NCI-H2107 treated with DMSO at 0.1 percent for 48 hours (cell line): Measurements from ENCODE around the gene PTPRN2.

Experiments used
- DNase-seq: peaks from one replicate; lab custom pipeline; 2025; ENCODE audit not compliant: unreplicated experiment; lab: John Stamatoyannopoulos, UW

PTPRN2 gene

DNA sequence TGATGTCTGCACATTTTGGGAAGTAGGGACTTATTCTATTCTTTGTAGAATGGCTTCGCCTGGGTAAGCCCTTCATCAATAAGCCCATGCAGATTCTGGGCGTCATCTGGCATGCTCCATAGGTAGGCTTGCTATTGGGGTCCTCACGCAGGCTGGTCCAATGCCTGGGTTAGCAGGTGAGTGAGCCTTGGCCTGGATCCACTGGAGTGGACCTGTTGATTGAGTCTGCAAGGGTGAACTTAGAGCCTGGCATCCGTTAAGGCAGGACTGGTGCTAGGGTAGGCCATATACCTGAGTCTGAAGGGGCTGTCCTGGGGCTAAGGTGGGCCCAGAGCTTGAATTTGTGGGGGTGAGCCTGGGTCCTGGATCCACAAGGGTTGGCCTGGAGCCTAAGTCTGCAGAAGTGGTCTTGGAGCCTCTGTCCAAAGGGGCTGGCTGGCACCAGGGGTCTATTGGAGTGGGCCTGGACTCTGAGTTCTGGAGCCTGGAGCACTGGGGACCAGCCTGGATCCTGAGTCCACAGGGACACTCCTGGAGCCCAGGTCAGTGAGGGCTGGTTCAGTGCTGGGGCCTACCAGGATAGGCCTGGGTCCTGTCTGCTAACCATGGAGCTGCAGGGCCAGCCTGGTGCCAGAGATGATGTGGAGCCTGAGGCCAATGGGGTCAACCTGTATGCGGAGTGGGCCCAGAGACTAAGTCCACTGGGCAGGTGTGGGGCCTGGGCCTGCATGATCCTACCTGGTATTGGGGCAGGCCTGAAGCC lies 297.7 kb downstream of the PTPRN2 start:
- no peak for DNase-seq

DNA sequence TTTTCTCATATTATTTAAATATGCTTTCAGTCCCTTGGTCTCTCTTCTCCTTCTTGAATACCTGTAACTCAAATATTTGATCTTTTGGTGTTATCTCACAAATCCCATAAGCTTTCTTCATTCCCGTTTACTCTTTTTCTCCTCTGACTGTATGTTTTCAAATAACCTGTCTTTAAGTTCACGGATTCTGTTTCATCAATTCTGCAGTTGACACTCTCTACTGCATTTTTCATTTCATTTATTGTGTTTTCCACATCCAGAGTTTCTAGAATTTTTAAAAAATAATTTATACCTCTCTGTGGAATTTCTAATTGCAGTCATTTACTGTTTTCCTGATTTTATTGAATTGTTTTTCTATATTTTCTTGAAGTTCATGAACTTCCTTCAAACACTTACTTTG lies 298.4 kb downstream of the PTPRN2 start:
- no peak for DNase-seq

DNA sequence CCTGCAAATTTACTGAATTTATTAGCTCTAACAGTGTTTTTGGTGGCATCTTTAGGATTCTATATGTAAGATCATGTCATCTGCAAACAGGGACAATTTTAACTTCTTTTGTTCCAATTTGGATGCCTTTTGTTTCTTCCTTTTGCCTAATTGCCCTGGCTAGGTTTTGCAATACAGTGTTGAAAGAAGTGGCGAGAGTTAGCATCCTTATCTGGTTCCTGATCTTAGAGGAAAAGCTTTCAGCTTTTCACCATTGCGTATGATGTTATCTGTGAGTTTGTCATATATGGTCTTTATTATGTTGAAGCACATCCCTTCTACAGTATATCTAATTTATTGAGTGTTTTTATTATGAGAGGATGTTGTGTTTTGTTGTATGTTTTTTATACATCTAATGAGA lies 301.4 kb downstream of the PTPRN2 start:
- no peak for DNase-seq

DNA sequence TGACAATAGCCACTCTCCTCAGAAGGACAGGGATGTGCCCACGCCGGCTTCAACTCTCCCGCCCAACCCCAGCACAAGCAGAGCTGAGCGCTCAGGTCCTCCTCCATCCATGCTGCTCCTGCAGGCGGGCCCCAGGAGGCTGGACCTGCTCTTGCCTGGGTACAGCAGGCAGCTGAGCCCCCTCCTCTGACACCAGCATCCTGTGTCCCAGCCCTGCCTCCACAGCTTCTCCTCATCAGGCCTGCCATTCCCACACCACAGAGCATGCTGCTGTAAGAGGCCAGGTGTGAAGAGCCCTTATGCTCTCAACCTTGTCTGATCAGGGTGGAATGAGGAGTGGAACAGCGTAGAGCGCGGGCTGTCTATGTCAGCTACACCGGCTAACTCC lies 302.2 kb downstream of the PTPRN2 start:
- no peak for DNase-seq

DNA sequence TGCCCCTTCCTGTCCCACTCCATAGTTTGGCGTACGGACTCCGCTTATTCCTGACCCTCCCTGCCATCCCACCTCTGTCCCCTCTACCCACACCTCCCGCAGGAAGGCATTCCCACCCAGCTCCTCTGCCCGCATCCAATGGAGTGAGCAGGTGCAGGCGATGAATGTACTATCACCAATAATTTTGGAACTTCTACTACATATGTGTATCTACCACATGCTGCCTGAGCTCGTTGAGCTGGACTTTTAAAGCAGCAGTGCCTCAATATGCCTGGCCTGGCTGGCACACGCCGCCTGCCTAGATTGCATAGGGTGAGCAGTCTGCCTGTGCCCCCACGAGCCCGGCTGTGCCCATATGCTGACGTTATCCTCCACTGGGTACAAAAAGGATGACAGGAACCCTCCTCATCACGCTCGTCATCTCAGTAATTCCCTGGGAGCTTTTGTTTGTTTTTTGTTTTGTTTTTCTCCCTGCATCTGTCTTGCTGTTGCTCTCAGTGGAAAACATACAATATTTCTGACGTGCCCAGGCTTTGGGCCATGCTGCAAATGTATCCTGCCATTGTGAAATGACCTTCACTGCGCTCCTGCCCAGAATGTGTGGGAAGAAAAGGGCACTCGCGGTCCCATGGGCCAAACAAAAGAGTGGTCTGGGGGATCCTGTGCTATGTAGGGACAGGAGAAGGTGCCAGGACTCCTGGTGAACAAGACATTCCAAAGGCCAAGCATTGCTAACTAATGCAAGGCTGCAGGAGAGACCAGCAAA lies 302.8 kb downstream of the PTPRN2 start:
- no peak for DNase-seq

DNA sequence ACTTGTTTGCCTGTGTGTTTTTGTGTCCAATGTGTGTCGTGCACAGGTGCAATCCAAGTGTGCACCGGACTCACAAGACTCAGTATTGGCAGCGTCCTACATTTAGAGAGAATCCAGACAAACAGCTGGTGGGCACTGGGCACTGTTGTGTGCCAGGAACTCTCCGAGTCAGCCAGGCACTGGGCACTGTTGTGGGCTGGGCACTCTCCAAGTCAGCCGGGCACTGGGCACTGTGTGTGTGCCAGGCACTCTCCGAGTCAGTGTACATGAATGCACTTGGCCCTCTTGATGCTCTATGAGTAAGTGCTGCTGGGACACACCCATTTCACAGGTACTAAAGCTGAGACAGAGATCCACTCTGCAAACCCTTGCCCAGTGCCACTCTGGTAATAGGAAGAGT lies 303.5 kb downstream of the PTPRN2 start:
- no peak for DNase-seq

DNA sequence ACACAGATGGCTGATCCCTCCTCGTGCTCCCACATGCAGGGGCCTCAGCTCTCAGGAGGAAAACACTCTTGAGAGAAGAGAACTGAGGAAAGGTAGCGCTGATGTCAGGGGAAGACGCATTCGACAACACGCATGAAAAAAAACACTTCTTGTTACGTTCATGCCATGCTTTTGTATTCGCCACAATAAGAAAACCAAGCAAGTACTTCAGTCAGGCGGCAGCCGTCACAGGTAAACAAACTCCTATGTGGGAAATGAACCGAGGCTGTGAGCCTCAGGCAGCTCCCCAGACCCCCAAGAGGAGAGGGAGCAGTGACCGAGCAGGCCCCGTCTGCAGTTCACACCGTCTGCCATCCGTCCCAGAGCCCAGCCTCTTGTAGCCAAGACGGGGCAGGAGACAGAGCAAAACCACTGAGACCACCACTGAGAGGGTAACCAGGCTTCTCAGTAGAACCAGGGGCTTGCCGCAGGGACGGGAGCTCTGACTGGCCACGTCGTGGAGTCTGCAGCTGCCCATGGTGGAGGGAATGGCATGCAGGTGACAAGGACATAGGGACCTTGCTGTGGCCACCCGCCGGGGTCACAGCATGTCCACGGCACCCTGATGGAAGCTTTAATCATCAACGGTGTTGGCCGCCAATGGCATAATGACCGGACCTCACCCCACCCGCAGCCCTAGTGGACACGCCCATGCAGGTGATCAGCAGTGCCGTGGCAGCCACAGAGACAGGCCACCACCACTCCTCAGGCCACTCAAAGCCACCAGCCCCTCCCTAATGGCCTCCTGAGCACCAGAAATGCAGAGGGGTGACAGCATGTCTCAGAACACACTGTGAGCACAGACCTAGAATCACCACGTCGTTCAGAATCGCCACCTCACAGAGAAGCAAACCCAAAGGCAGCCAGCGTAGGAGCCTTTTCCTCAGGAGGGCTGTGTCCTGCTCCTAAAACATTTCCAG lies 304.3 kb downstream of the PTPRN2 start:
- no peak for DNase-seq

DNA sequence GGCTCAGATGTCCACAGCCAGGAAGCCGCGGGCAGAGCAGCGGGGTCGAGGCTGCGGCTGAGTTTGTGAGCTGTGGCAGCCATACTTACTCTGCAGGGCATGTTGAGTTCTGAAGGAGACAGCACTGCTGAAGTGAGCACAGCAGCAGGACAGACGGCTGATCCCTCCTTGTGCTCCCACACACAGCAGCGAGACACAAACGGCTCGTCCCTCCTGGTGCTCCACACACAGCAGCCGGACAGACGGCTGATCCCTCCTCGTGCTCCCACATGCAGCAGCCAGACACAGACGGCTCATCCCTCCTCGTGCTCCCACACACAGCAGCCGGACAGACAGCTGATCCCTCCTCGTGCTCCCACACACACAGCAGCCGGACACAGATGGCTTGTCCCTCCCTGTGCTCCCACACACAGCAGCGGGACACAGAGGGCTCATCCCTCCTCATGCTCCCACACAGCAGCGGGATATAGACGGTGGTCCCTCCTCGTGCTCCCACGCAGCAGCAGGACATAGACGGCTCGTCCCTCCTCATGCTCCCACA lies 305.1 kb downstream of the PTPRN2 start:
- no peak for DNase-seq

DNA sequence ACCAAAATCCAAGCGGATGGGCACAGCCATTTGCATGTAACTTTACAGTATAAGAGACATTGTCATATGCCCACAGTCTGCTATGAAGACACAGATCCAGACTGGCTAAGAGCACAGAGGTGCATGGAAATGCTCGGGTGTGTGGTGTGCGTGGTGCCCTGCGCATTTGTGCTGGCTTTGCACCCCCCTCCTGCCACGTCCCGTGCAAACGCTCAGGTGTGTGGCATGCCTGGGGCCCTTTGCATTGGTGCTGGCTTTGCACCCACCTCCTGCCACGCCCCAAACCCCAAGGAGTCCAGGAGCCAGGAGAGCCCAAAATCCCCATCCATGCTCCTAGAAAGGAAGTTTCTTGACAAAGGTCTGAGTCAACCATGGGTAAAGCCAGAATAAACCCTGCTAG lies 306.2 kb downstream of the PTPRN2 start:
- DNase-seq: no peak

DNA sequence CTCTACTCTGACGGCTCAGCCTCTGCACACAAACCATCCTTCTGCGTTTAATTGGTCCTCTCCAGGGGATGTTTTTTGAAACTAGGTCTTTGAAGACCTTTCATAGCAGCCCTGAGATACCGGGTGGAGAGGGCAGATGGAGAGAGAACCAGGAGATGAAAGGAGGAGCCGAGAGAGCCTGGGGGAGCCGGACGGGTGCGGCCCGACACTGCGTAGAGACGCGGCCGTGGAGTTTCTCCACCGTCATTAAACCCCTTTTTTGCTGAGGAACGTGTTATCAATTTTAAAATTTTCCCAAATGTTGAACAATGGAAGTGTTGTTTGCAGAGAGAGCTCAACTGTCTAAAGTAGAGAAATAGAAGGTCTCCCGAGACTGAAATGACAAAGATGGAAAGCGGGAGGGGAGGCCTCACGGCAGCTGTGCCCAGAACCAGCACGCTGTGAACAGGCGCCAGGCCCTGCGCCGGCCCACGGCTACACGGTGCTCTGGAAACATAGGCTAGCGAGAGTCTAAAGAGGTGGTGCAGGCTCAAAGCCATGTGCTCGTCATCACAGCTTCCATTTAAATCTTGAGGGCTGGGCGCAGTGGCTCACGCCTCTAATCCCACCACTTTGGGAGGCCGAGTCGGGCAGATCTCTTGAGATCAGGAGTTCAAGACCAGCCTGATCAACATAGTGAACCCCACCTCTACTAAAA lies 307.0 kb downstream of the PTPRN2 start:
- no peak for DNase-seq

DNA sequence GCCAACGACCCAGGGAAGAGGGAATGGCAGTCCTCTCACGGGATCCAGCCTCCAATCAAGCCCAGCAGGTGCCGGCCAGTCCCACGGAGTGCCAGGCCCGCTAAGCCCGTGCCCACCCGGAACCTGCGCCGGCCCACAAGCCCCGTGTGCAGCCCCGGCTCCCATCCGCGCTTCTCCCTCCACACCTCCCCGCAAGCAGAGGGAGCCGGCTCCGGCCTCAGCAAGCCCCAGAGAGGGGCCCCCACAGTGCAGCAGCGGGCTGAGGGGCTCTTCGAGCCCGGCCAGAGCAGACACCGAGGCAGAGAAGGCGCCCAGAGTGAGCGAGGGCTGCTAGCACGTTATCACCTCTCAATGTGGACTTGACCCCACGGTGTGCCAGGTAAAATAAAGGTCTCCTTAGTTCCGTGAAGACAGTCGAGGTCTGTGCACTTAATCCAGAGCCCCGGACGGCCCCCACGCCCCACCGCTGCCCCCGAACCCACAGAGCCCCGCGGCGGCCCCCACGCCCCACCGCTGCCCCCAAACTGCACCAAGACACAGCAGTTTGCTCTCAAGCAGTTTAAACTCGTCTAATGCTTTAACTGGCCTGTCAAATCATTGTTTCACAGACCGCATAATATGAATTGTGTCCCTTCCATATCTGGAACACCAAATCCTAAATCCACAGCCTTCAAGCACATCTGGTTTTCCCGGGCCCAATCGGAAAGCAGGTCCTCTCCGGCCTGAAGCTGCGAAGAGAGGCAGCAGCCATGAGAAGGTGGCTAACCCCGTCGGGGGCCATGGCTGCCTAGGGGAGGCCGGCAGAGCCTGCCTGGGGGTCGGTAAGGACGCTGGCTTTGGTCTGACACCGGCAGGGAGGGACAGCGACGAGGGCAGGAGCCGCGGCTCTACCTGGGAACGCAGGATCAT lies 307.8 kb downstream of the PTPRN2 start:
- DNase-seq: no peak

DNA sequence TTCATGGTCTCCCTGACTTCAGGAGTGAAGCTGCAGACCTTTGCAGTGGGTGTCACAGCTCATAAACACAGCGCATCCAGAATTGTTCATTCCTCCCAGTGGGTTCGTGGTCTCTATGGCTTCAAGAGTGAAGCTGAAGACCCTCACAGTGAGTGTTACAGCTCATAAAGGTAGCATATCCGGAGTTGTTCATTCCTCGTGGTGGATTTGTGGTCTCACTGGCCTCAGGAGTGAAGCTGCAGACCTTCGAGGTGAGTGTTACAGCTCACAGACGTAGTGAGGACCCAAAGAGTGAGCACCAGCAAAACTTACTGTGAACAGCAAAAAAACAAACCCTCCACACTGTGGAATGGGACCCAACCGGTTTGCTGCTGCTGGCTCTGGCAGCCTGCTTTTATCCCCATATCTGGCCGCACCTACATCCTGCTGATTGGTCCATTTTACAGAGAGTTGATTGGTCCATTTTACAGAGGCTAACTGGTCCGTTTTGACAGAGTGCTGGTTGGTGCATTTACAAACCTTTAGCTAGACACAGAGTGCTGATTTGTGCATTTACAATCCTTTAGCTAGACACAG lies 308.8 kb downstream of the PTPRN2 start:
- DNase-seq: no peak

DNA sequence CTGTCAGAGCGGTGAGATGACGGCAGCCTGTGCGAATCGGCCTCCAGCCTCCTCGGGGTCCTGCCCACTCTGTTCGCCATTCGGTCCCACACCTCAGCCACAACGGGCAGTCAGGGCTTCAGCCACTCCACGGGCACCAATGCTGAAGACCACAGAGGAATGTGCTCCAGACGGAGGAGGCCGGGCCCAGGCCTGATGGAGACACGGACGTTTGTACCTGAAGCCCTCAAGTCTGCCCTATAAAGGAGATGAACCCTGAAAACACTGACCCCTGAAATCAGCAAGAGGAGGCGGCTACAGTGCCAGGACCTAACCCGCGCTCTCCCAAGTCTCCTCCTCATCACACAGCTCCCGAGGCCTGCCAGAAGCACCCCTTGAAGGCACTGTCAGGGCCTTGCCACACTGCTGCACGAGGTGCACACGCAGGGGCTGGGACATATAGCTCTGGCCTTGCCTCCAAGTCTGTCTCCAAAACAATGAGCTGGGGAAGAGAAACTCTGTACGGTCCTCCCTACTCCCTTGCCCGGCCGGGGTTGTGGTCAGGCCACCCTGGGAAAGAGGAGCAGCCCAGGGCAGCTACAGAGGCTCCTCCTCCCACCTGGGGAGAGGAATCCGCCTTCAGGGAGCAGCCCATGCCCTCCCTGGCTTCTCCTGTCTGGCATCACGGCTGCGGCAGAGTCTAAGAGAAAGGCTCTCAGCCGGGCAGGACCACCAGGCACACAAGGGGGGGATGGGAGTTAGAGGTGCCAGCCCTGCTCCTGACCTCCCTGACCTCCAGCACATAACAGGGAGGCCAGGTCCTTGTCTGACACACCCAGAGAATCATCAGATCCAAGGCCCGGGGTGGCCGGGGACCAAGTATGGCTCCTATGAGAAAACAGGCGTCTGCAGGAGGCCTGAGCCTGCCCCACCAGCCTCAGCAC lies 310.1 kb downstream of the PTPRN2 start:
- no peak for DNase-seq

DNA sequence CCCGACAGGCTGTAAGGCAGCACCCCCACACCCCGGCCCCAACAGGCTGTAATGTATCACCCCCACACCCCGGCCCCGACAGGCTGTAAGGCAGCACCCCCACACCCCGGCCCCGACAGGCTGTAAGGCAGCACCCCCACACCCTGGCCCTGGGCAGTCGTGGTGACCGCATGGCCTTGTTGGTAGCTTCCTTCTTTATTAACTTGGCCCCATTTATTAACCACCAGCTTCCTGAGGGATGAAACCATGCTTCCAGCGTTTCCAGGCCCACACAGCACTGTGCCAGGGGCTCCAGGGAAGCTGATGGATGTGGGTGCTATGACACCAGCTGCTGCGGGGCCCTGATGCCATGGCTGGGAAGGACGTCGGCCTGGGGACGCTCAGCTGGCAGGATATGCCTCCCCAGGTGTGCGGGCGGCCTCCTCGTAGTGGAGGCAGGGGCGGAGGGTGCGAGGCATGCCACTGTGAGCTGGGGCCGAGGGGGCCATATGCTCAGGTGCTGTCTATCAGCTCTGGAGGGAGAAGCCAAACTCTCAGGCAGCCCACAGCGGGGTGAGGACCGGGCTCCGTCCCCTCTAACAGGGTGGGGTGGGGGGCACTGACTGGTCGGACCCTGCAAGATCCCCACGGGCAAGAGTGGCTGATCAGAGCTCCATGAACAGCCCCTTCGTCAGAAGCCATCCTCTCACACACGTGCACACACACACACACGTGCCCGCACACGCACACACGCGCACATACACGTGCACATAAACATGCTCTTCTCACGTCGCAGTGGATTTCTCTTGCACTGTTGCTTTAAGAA lies 311.0 kb downstream of the PTPRN2 start:
- DNase-seq: no peak

DNA sequence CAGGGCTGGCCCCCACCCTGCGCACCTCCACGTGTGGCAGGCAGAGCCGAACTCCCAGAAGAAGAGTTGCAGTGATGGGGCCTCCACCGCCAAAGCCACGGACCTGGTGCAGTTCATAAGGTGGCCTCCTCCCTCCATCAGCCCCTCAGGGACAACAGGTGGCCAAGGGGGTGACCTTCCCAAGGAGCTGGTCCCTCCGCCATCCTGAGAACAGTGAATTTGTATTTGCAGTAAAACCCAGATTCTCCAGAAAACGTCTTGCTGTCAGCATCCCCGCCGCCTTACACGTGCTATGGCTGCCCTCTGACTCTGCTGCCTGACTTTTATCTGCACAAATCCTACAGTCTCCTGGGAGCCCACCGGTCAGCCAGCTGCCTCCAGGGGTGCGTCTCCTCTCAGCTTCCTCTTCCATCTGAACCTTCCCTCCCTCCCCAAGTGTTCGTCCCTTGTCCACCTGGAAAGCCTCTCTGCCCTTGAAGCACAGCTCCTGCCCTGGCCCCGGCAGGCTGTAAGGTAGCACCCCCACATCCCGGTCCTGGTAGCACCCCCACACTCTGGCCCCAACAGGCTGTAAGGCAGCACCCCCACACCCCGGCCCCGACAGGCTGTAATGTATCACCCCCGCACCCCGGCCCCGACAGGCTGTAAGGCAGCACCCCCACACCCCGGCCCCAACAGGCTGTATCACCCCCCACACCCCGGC lies 311.8 kb downstream of the PTPRN2 start:
- no peak for DNase-seq

DNA sequence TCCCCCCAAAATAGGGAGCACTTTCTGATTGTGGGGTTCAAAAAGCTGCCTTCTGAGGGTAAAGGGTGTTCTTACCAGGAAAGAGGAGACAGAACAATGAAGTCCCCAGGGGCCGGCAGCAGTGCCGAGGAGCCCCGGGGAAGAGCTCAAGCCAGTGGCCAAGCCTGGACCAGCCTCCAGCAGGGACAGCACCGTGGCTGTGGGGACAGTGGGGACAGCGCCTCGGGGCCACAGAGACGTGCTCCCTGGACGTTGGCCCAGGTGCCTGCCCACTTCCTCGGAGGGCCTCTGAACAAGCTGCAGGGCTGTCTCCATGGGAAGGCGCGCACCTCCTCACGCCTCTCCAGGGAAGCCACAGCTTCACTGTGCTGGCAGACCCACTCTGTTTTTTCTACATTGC lies 312.6 kb downstream of the PTPRN2 start:
- DNase-seq: no peak

DNA sequence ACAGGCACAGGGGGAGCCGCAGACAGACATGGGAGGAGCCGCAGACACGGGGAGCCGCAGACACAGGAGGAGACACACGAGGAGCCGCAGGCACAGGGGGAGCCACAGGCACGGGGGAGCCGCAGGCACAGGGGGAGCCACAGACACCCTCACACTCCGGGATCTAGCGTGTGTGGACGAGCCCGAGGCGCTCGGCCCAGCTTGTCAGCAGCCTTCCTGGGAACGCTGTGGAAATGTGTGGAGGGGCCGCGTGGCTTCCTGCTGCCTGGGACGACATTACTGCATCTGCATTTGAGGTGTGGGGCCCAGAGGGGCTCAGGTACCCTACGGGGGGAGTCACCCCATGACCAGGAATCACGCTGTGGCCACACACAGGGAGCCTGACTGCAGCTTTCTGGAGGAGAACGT lies 313.2 kb downstream of the PTPRN2 start:
- DNase-seq: no peak
